ENCODE results near the gene KIF20A.
"Not testable (repeated sequence)": the region's sequence is repeated elsewhere in the genome, so short reads cannot be mapped to it uniquely, and the experiment has no call there.

KIF20A gene

DNA sequence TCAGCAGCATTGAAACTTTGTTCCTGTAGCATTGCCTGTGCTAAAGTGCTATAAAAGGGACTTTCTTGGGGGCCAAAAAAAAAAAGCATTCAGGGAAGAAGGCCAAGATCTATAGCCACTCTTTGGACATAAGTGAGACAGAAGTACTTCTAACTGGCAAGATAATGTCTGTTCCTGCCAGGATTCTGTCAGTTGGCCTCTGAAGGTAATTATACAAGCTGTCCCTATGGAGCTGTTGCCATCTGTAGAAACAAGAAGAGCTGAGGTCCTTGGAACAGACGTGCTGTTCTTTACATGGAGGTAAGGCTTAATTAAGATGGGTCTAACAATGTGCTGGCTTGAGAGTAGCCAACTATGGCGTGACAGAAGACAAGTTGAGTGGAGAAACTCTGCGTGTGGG is 9.7 kb downstream of the KIF20A start:
- FAIRE-seq: no peak

- no peak for FAIRE-seq
Measured at GRCh38 chr5:138192826-138193225, 13.9 kb downstream of the KIF20A start.

- not testable (repeated sequence) for FAIRE-seq
Measured at GRCh38 chr5:138193859-138194258, 14.9 kb downstream of the KIF20A start.

- FAIRE-seq: no peak
Measured at GRCh38 chr5:138210985-138211384, 32.1 kb downstream of the KIF20A start.

DNA sequence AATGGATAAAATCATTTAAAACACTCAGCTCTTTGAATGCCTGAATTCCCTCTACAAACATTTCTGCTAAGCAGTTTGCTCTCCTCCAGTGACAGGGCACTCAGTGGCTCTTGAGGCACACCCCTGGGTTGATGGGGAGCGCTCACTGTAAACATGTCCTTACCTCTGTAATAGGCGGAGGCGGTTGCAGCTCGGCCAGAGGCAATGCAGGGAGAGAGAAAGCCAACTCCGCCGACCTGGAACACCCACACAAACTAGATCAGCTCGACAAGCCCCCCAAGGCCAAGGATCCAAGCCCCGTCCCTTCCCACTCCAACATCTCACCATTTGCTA is 33.9 kb downstream of the KIF20A start:
- FAIRE-seq: no peak

DNA sequence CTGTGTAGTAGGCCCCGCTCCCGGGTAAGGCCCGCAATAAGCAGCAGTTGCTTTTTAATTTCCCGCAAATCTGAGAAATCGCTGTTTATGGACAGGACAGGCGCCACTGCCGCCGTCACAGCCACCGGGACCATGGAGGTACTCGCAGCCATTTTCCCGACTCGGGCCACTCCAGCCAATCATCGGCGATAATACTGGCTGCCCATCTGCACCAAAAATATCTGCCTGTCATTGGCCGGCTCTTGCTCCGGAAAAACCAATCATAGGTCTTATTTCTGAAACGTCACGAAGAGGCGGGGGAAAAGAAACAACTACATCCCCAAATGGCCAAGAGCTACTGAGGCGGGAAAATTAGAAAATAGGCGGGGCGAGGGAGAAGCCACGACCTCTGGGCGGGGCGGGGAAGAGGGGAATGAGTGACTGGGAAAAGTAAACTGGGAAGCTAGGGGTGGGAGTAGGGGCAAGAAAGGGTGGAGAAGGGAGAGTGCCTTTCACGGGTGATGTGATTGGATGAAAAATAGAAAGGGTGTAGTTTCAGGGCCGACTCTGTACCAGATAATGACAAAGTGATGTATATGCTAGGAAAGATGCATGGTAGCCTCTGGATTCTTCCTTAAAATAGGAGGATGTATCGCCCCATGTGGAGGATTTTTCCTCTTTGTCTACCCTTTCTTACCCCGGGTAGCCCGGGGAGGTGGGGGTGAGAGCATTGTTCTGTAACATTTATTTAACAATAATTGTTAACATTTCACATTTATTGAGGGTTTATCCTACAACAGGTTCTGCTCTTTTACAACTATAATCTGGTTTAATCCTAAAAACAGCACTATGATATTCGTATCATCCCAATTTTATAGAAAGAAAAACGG is 34.5 kb downstream of the KIF20A start, which contains the start of gene CDC23:
Gene CDC23 (minus strand): TSS at position 163 of the 869 bp plus-strand sequence. CDS start 11 bp downstream, at position 152.
- peak; percentile 97 for FAIRE-seq

- FAIRE-seq: no peak
Measured at GRCh38 chr5:138216799-138217198, 37.9 kb downstream of the KIF20A start.

DNA sequence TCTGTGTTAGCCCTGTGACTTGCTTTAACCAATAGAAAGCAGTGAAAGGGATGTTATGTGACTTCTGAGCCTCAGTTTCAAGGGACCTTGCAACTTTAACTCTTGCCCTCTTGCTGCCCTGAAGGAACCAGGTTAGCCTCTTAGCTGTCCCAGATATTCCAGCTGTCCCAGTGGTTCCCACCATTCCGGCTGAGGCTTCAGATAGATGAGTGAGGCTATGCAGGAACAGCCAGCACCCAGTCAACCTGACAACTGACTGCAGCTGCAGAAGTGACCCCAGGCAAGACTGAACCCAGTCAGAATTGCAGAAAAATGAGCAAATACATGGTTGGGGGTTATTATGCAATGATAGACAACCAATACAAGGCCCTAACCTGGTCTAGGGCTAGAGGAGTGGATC is 44.6 kb downstream of the KIF20A start:
- FAIRE-seq: no peak

- FAIRE-seq: no peak
Measured at GRCh38 chr5:138224712-138225111, 45.8 kb downstream of the KIF20A start.

GRCh38 chr5:138226910-138227309 is 48.0 kb downstream of the KIF20A start:
- FAIRE-seq: no peak

DNA sequence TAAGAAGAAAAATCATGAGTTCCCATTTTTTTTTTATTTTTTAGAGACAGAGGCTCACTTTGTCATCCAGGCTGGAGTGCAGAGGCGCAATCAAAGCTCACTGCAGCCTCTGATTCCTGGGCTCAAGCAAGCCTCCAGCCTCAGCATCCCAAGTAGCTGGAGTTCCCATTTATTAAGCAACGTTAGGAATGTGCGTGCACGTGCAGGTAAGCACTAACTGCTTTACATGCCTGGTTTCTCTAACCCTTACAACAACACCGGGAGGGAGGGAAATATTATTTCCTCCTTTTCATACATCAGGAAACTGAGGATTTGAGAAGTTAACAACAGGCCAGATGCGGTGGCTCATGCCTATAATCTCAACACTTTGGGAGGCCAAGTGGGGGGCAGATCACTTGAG is 50.5 kb downstream of the KIF20A start:
- no peak for FAIRE-seq

GRCh38 chr5:138230261-138230660 is 51.3 kb downstream of the KIF20A start:
- FAIRE-seq: no peak

- FAIRE-seq: no peak
Measured at GRCh38 chr5:138230981-138231589, 52.2 kb downstream of the KIF20A start.

GRCh38 chr5:138233280-138233679 is 54.4 kb downstream of the KIF20A start:
- FAIRE-seq: no peak

DNA sequence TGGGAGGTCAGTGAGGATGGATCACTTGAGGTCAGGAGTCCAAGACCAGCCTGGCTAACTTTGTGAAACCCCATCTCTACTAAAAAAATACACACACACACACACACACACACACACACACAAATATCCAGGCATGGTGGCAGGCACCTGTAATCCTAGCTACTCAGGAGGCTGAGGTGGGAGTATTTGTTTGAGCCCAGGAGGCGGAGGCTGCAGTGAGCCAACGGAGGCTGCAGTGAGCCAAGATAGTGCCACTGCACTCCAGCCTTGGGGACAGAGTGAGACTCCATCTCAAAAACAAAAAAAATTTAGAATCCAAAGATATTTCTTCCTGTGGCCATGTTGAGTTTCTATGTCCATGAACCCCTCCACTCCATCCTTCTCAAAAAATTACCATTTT is 55.7 kb downstream of the KIF20A start:
- FAIRE-seq: no peak

Measured in islet of Langerhans (tissue), 1 donor.